Adipose tissue (tissue), 3 donors: ENCODE results near the gene HSD11B1. TPM values are rescaled to one million over a fixed set of nuclear protein-coding genes. Genes with fewer than 3 reads are reported as not detected.
"Not testable (repeated sequence)": the region's sequence is repeated elsewhere in the genome, so short reads cannot be mapped to it uniquely, and the experiment has no call there.

Source experiments
- H3K27ac ChIP-seq: one replicate; pipeline ENCODE4 v1.5.1; 2013; ENCODE audit warnings: low read depth, low read length
- WGBS, 3 donors: extraction: QIAGEN DNeasy Blood & Tissue Kit; methylation state at CpG; one replicate each; pipeline ENCODE4 v1.1.7; 2013; 5-methylcytosine and 5-hydroxymethylcytosine counted together
- polyA plus RNA-seq, 3 donors: library from polyadenylated mRNA; stranded (reverse); fragments of 200-250 nt; gene quantifications; one replicate each; pipeline ENCODE4 v1.2.3, GENCODE V29; 2013
- donor health status: healthy with polysubstance abuse.
- donor health status: Bipolar disorder and iron deficiency.
- donor health status: healthy.

The HSD11B1 gene
- polyA plus RNA-seq, 3 donors: 1.3 to 17.5 (median 4.9) TPM

DNA sequence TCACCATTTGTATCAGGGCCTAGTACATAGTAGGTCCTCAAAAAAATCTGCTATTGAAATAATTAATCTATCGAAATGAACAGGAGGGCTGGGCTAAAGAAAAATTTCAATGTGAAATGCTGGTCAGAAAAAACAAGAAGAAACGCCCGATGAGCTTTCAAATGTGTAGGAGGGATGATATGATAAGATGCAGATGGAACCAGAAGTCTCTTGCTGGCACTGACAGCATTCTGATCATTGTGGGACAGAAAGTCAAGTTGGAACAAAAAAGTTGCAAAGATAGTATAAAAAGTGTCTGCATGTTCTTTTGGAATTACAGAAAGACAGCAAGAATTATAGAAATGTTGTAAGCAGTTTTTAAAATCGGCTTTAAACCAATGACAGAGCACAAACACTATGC lies 18.3 kb upstream of the HSD11B1 start:
- no peak overlapping the region for H3K27ac ChIP-seq
- 61 to 78% (median 62%) methylated on average over 4 of the region's 4 CpGs for WGBS, 3 donors

GRCh38 chr1:209688746-209689234 lies 15.9 kb upstream of the HSD11B1 start:
- 66 to 86% (median 71%) methylated on average over 1 of the region's 1 CpG for WGBS, 3 donors

GRCh38 chr1:209689477-209689876 lies 15.2 kb upstream of the HSD11B1 start:
- no peak overlapping the region for H3K27ac ChIP-seq
- WGBS, 3 donors: 57 to 72% (median 65%) methylated on average over 4 of the region's 4 CpGs

More at GRCh38 chr1:209688746-209689234, 15.9 kb upstream of the HSD11B1 start:
- H3K27ac ChIP-seq: no peak overlapping the region

DNA sequence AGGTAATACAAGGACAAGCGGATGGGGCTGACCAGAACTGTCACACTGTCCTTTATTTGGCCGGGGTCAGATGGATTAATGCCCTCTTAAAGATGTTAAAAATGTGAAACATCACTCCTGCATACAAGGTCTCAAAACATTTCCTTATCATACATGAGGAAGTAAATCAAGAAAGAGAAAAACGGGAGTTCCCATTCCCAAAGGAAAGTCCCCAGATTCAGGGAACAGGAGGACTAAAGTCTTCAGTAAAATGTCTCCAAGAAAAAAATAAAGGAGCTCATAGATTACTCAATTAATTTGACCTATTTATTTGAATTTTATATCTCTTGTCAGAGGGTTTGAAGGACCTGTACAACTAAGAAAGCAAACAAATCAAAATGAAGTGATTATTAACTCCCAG lies 13.4 kb upstream of the HSD11B1 start:
- H3K27ac ChIP-seq: no peak overlapping the region
- WGBS, 3 donors: 59 to 66% (median 66%) methylated on average over 3 of the region's 3 CpGs

DNA sequence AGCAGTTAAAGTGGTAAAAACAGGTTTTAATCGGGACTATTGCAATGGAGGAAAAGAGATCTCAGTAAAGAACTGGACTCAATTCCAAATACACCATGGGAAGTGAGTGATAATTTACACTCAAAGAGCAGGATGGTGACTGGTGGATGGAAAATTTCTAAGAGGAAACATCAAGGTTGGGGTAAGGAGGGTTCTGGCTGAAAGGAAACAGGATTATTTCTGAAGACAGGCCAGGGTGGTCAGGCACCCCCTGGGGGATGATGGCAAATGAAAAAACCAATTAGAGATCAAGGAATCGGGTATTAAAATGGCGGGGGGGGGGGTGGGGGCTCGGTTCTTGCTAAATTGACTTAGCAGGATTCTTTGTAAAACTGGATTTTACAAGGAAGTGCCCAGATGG lies 12.3 kb upstream of the HSD11B1 start:
- WGBS, 3 donors: 52 to 55% (median 53%) methylated on average over 4 of the region's 4 CpGs

GRCh38 chr1:209692745-209693504 lies 11.7 kb upstream of the HSD11B1 start:
- WGBS, 3 donors: 0 to 2% (median 2%) methylated on average over 3 of the region's 3 CpGs
- no peak overlapping the region for H3K27ac ChIP-seq

More for the DNA sequence above, 12.3 kb upstream of the HSD11B1 start:
- no peak overlapping the region for H3K27ac ChIP-seq

DNA sequence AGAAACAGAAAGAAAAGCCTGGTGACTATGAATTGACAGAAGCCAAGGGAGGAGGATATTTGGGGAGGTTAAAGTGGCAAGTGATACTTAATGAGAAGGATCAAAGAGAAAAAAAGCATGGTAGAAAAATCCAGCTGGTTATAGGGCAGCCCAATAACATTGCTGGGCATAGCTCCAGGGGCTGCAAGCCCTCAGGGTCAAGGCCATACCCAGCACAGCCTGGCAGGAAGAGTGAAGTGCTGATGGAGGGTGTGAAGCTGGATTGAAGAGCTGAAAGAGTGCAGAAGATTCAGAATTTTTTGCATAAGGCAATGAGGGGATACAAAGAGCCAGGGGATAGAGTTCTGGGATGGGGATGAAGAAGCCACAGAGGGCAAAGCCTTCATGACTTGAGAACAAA lies 8.0 kb upstream of the HSD11B1 start:
- no peak overlapping the region for H3K27ac ChIP-seq

DNA sequence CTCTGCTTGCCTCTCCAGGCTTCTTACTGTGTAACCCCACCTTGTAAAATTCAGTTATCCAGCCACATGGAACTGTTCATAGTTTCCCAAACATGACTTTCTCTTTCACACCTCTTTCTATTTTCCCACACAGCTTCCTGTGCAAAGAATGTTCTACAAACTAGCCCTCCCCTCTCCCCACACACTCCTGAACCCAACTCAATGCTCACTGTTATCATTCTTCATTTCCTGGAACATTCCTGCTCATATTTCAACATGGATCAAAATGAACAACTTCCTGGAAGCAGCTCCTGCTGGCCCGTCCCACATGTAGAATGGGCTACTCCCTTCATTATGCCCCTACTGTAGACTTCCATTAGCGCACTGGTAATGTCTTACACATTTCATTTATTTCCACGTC lies 7.5 kb upstream of the HSD11B1 start:
- 80 to 90% (median 83%) methylated on average over 3 of the region's 3 CpGs for WGBS, 3 donors

DNA sequence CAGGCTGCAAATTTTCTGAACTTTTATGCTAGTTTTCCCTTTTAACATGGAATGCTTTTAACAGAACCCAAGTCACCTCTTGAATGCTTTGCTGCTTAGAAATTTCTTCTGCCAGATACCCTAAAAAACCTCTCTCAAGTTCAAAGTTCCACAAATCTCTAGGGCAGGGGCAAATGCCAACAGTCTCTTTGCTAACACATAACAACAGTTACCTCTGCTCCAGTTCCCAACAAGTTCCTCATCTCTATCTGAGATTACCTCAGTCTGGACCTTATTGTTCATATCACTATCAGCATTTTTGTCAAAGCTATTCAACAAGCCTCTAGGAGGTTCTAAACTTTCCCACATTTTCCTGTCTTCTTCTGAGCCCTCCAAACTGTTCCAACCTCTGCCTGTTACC lies 4.0 kb upstream of the HSD11B1 start:
- not testable (repeated sequence) for H3K27ac ChIP-seq

More for the DNA sequence above, 7.5 kb upstream of the HSD11B1 start:
- H3K27ac ChIP-seq: no peak overlapping the region

DNA sequence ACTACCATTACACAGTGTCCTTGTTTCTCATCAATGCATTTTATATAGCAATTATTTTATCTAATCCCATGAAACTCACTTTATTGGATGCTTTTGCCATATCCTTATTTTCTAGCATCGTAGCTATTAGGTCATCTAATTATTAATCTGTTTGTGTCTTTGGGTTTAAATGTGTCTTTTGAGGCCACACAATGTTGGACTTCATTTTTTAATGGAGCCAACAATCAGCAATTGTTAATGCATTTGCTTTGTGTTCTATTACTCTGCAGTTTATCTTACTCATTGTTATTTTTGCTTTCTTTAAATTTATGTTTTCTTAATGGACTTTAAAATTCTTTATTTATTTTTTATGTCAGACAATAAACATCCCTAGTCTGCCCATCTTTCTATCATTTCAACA lies 1.8 kb upstream of the HSD11B1 start:
- 66 to 71% (median 69%) methylated on average over 1 of the region's 1 CpG for WGBS, 3 donors
- no peak overlapping the region for H3K27ac ChIP-seq

- no peak overlapping the region for H3K27ac ChIP-seq
- WGBS, 3 donors: 44 to 77% (median 64%) methylated on average over 6 of the region's 6 CpGs
Measured at GRCh38 chr1:209703834-209704504, 677 bp upstream of the HSD11B1 start.

DNA sequence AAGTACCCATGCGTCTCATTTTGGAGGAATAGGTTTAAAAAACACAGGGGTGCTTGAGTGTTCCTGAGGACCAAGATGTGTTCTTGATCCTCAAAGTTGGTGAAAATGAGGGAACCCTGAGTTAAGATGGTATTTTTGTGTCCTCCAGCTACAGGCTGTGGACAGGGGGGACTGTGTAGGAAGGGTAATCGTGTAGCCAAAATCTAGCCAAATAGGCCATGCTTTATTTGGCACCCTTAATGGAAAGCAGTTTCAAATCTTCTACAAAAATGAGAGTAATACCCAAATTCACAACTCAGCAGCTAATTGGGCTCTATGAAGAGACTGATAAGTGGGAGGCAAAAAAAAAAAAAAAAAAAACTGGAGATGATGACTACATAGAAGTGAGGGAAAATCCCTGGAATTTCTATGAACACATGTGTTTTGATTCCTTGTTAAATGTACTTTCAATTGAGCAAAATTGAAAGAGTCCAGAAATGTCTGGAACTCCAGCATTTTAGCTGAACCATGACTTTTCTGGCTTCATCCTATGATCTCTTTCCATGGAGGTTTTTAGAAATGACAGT lies 470 bp downstream of the HSD11B1 start:
- H3K27ac ChIP-seq: no peak overlapping the region
- WGBS, 3 donors: 77 to 85% (median 79%) methylated on average over 2 of the region's 2 CpGs

- H3K27ac ChIP-seq: no peak overlapping the region
- 85 to 97% (median 96%) methylated on average over 3 of the region's 3 CpGs for WGBS, 3 donors
Measured at GRCh38 chr1:209706622-209707021, 2.0 kb downstream of the HSD11B1 start.

DNA sequence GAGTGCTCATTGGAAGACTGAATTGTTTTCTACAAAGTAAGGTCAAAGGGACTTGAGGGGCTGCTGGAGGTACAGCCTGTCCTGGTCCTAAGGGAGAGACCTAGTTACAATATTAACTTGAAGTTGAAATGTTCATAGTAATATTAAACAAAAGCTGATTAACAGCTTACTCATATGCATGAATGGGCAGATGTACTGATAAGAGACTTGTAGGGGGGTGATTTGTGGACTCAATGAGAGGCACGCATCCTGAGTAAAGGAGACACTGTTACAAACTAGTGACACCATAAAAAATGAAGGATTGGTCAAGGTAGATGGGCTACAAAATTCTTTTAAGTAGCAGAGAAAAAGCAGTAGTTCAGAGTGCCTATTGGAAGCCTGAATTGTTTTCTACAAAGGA lies 2.7 kb downstream of the HSD11B1 start:
- H3K27ac ChIP-seq: no peak overlapping the region
- WGBS, 3 donors: 96 to 97% (median 96%) methylated on average over 1 of the region's 1 CpG

GRCh38 chr1:209708297-209708696 lies 3.7 kb downstream of the HSD11B1 start:
- WGBS, 3 donors: 60 to 71% (median 68%) methylated on average over 4 of the region's 4 CpGs
- no peak overlapping the region for H3K27ac ChIP-seq

GRCh38 chr1:209710093-209710492 lies 5.4 kb downstream of the HSD11B1 start:
- 73 to 87% (median 78%) methylated on average over 2 of the region's 2 CpGs for WGBS, 3 donors
- H3K27ac ChIP-seq: no peak overlapping the region

- WGBS, 3 donors: 86 to 96% (median 91%) methylated on average over 3 of the region's 3 CpGs
- H3K27ac ChIP-seq: no peak overlapping the region
Measured at GRCh38 chr1:209710847-209711246, 6.2 kb downstream of the HSD11B1 start.

DNA sequence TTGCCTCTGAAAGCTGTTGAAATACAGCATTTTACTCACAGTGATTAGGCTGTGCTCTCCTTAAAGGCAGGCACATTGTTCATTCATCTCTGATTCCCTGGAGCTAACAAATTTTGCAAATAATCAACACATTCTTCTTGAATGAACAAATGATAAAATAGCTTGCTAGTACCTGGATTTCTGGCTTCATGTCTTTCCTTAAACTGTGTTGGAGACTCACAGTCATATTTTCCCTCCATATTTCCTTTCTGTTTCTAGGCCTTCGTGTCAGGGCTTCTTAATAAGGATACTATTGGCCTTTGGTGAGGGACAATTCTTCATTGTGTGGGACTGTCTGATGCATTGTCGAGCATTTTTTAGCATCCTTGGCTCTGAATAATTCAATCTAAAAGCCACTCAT lies 9.7 kb downstream of the HSD11B1 start:
- no peak overlapping the region for H3K27ac ChIP-seq
- WGBS, 3 donors: 84 to 89% (median 88%) methylated on average over 2 of the region's 2 CpGs

GRCh38 chr1:209715314-209715713 lies 10.7 kb downstream of the HSD11B1 start:
- no peak overlapping the region for H3K27ac ChIP-seq

DNA sequence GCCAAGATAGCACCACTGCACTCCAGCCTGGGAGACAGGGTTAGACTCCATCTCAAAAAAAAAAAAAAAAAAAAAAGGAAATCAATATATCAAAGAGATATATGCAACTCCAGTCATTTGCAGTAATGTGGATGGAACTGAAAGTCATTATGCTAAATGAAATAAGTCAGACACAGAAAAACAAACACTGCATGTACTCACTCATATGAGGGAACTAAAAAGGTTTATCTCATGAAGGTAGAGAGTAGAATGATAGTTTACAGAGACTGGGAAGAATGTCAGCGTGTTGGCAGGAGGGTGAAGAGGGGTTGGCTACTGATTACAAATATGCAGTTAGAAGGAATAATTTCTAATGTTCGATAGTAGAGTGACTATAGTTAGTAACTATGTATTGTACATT lies 13.2 kb downstream of the HSD11B1 start:
- no peak overlapping the region for H3K27ac ChIP-seq
- WGBS, 3 donors: 68 to 90% (median 86%) methylated on average over 2 of the region's 2 CpGs
